ENCODE measurements around the gene PCNA. TPM values are rescaled to one million over a fixed set of nuclear protein-coding genes. Genes with fewer than 3 reads are reported as not detected.

The PCNA gene
- total and polyA plus RNA-seq, 3 donors from 2014 or later = 55.4 to 121 (median 65.0) TPM

DNA sequence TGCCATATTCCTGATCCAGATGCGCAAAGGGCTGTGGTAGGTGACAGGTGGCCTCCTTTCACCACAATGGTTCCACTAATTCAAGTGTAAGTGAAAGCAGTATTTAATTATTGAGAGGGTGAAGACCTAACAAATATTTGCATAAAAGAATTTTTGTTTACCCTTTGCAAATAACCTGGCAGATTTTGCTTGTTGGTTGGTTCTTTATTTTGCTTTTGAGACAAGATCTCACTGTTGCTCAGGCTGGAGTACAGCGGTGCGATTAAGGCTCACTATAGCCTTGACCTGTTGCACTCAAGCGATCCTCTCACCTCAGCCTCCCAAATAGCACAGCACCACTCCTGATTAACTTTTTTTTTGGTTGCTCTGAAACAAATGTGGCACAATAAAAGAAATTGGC is 49.2 kb downstream of the PCNA start:
- WGBS, 2 donors = 92% methylated on average over 4 of the region's 4 CpGs
- no peak overlapping the region for H3K4me3 ChIP-seq
- intact Hi-C loops (cut with DNase I; ENCODE audit: low total_unique reads) = no loop called here
- H3K9me3 ChIP-seq = no peaks in the 10 kb centered on the region
- no peaks in the 10 kb centered on the region for H3K27me3 ChIP-seq
- no peaks in the 10 kb centered on the region for H3K36me3 ChIP-seq (ENCODE audit: low read depth, missing control alignments)
- no peak overlapping the region for H3K27ac ChIP-seq
- no peak for DNase-seq
- peaks cover 9% of the 10 kb centered on the region for H3K4me1 ChIP-seq
- TF ChIP-seq, protein P1, sequence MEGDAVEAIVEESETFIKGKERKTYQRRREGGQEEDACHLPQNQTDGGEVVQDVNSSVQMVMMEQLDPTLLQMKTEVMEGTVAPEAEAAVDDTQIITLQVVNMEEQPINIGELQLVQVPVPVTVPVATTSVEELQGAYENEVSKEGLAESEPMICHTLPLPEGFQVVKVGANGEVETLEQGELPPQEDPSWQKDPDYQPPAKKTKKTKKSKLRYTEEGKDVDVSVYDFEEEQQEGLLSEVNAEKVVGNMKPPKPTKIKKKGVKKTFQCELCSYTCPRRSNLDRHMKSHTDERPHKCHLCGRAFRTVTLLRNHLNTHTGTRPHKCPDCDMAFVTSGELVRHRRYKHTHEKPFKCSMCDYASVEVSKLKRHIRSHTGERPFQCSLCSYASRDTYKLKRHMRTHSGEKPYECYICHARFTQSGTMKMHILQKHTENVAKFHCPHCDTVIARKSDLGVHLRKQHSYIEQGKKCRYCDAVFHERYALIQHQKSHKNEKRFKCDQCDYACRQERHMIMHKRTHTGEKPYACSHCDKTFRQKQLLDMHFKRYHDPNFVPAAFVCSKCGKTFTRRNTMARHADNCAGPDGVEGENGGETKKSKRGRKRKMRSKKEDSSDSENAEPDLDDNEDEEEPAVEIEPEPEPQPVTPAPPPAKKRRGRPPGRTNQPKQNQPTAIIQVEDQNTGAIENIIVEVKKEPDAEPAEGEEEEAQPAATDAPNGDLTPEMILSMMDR (IDR thresholded peaks at IDR 0.05) = no peak

DNA sequence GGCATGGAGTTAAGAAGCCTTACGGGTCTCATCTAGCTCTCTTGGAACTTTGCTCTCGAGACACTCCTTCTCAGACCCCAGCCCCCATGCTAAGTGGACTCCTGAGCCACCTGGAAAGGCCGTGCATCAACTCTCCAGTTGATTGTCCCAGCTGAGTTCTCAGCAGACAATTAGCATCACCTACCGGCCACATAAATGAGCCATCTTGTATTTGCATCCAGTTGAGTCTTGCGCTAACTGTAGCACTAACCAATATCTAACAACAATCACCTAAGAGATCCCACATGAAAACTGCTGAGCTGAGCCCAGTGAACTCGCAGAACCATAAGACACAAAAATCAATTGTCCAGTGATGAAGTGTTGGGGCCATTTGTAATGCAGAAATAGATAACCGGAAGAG is 49.7 kb downstream of the PCNA start:
- intact Hi-C loops (cut with DNase I; ENCODE audit: low total_unique reads) = no loop called here
- no peaks in the 10 kb centered on the region for H3K9me3 ChIP-seq
- H3K27ac ChIP-seq = no peak overlapping the region
- H3K36me3 ChIP-seq (ENCODE audit: low read depth, missing control alignments) = no peaks in the 10 kb centered on the region
- 93 to 94% methylated on average over 7 of the region's 7 CpGs for WGBS, 2 donors
- no peak overlapping the region for H3K4me3 ChIP-seq
- peaks cover 9% of the 10 kb centered on the region for H3K4me1 ChIP-seq
- no peak for DNase-seq
- no peak for TF ChIP-seq POLR2A (IDR thresholded peaks at IDR 0.05)
- TF ChIP-seq, protein P1 (IDR thresholded peaks at IDR 0.05) = no peak
- no peaks in the 10 kb centered on the region for H3K27me3 ChIP-seq

DNA sequence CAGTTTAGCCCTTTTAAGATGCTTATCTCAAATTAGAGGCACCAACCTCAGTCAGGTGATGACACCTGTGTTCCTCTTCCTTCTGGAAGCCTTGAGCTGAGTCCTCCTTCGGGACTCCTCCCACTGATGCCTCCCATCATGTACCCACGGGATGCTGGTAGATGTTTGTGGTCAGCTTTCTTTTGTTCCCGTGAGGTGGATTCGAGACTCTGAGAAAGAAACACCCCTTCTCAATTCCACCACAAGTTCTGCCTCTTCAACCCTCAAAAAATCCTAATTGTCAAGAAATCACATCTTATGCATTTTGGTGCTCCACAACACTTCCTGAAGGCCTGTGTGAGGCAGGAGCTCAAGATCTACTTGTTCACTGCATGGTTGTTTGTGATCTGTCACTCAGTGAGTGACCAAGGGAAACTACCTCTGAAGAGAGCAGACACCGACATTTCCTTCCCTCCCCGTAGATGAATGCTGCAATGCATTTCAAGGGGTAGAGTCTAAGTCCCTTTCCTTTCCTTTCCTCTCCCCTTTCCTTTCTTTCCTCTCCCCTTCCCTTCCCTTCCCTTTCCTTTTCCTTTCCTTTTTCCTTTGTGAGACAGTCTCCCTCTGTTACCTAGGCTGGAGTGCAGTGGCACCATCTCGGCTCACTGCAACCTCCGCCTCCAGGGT is 50.5 kb downstream of the PCNA start:
- Histone ChIP-seq H3K36me3 (ENCODE audit: low read depth, missing control alignments) (no peaks in the 10 kb centered on the region), H3K27me3 (no peaks in the 10 kb centered on the region), H3K9me3 (no peaks in the 10 kb centered on the region), H3K4me3 (no peak overlapping the region), H3K4me1 (peaks cover 9% of the 10 kb centered on the region), H3K27ac (no peak overlapping the region)
- WGBS, 2 donors = 91 to 93% methylated on average over 8 of the region's 8 CpGs
- intact Hi-C loops (cut with DNase I; ENCODE audit: low total_unique reads) = no loop called here
- TF ChIP-seq, protein P1 (IDR thresholded peaks at IDR 0.05) = no peak
- TF ChIP-seq POLR2A (IDR thresholded peaks at IDR 0.05) = no peak
- DNase-seq = no peak

DNA sequence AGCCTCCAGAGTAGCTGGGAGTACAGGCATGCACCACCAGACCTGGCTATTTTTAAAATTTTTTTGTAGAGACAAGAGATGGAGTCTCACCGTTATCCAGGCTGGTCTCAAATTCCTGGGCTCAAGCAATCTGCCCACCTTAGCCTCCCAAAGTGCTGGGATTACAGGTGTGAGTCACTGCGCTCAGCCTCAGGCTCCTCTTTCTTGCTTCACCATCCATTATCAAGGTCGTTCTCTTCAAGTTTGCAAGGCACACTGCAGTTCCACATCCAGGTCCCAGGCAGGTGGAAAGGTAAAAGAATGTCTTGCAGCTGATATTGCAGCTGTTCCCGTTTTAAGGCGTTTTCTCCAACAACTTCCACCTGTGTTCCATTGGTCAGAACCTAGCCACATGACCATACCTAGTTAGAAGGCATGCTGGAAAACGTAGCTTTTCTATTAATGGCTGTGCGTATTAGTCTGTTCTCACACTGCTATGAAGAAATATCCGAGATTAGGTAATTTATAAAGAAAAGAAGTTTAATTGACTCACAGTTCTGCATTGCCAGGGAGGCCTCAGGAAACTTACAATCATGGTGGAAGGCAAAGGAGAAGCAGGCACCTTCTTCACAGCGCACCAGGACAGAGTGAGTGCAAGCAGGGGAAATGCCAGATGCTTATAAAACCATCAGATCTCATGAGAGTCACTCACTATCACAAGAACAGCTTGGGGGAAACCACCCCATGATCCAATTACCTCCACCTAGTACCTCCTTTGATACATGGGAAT is 51.7 kb downstream of the PCNA start:
- intact Hi-C loops (cut with DNase I; ENCODE audit: low total_unique reads) = no loop called here

More for the DNA sequence above, 51.7 kb downstream of the PCNA start:
- Histone ChIP-seq H3K4me1 (peaks cover 3% of the 10 kb centered on the region), H3K36me3 (ENCODE audit: low read depth, missing control alignments) (no peaks in the 10 kb centered on the region), H3K27me3 (no peaks in the 10 kb centered on the region), H3K27ac (no peak overlapping the region), H3K9me3 (no peaks in the 10 kb centered on the region), H3K4me3 (no peak overlapping the region)
- no peak for DNase-seq
- TF ChIP-seq, protein P1 (IDR thresholded peaks at IDR 0.05) = no peak
- TF ChIP-seq POLR2A (IDR thresholded peaks at IDR 0.05) = no peak
- WGBS, 2 donors = 88 to 91% methylated on average over 8 to 9 of the region's 9 CpGs
